ENCODE measurements around the gene LNX2. TPM values are rescaled to one million over a fixed set of nuclear protein-coding genes. Genes with fewer than 3 reads are reported as not detected.

LNX2 gene
- total RNA-seq, result 1 to 10 TPM; 5.8 to 6.4 TPM

GRCh38 chr13:27620377-27621115, at the start of gene LNX2:
TSS of gene LNX2 (minus strand) at chr13:27620529. CDS start at chr13:27581703, 38,826 bp downstream.
- no peaks in the 10 kb centered on the region for H3K9me3 Mint-ChIP-seq
- intact Hi-C loops (cut with micrococcal nuclease), result loop anchor here (1.0 to 10.0 kb wide), 10 partner anchors 43 to 1398 kb away; partner anchors contain the start of genes GSX1, MTIF3, PAN3 and POMP
- CTCF ChIA-PET, result interaction anchor here (0.7 to 1.8 kb wide), 5 partner anchors 11 to 258 kb away, joined by 3 to 5 read pairs (median 3); no protein-coding TSS in a partner anchor
- peaks cover 52% of the 10 kb centered on the region for H3K4me1 Mint-ChIP-seq (ENCODE audit: low read depth)
- no peaks in the 10 kb centered on the region for H3K27me3 Mint-ChIP-seq (ENCODE audit: low read depth)
- peak; percentile 97 for DNase-seq
- peak within 1 kb of the TSS; percentile 87 for H3K4me3 Mint-ChIP-seq
- H3K36me3 Mint-ChIP-seq (ENCODE audit: low read depth), result peaks cover 29% of the 10 kb centered on the region
- peak within 1 kb of the TSS; percentile 89 for H3K27ac Mint-ChIP-seq

DNA sequence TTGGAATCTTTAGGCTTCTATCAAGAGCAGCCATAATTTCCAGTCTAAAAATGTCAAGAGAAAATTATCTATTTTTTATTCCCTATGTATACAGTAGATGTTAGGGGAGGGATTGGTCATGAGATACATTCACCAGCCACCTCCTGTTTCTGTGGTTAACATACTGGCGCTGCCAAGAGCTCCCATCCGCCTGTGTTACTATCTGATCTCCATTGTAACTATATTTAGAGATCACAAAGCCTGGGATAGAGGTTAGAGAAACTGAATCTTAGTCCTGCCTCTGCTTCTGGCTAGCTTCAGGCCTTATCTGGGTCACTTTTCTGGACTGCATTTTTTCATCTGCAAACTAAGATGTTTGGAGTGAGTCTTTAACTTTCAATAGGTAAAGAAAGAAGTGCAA, 47.6 kb upstream of the LNX2 start:
- peaks cover 8% of the 10 kb centered on the region for H3K36me3 Mint-ChIP-seq (ENCODE audit: low read depth)
- intact Hi-C loops (cut with micrococcal nuclease), result no loop called here
- no peak overlapping the region for H3K4me3 Mint-ChIP-seq
- H3K27me3 Mint-ChIP-seq (ENCODE audit: low read depth), result no peaks in the 10 kb centered on the region
- DNase-seq, result no peak
- no peak overlapping the region for H3K27ac Mint-ChIP-seq
- H3K4me1 Mint-ChIP-seq (ENCODE audit: low read depth), result no peaks in the 10 kb centered on the region
- CTCF ChIA-PET, result interaction anchor here (0.6 to 1.4 kb wide), 2 partner anchors 163 to 294 kb away, joined by 3 read pairs; no protein-coding TSS in a partner anchor
- peaks cover 1% of the 10 kb centered on the region for H3K9me3 Mint-ChIP-seq

GRCh38 chr13:27666951-27667350, 46.6 kb upstream of the LNX2 start:
- DNase-seq, result no peak
- Mint-ChIP-seq H3K4me3 (no peak overlapping the region), H3K27me3 (ENCODE audit: low read depth) (no peaks in the 10 kb centered on the region), H3K9me3 (no peaks in the 10 kb centered on the region), H3K36me3 (ENCODE audit: low read depth) (peaks cover 11% of the 10 kb centered on the region), H3K27ac (no peak overlapping the region), H3K4me1 (ENCODE audit: low read depth) (peaks cover 2% of the 10 kb centered on the region)
- intact Hi-C loops (cut with micrococcal nuclease), result no loop called here
- CTCF ChIA-PET, result no interaction called here

GRCh38 chr13:27665761-27666160, 45.4 kb upstream of the LNX2 start:
- CTCF ChIA-PET, result no interaction called here
- Mint-ChIP-seq H3K4me1 (ENCODE audit: low read depth) (peaks cover 5% of the 10 kb centered on the region), H3K36me3 (ENCODE audit: low read depth) (peaks cover 11% of the 10 kb centered on the region), H3K27ac (no peak overlapping the region), H3K27me3 (ENCODE audit: low read depth) (no peaks in the 10 kb centered on the region), H3K9me3 (no peaks in the 10 kb centered on the region), H3K4me3 (no peak overlapping the region)
- DNase-seq, result no peak
- intact Hi-C loops (cut with micrococcal nuclease), result no loop called here

DNA sequence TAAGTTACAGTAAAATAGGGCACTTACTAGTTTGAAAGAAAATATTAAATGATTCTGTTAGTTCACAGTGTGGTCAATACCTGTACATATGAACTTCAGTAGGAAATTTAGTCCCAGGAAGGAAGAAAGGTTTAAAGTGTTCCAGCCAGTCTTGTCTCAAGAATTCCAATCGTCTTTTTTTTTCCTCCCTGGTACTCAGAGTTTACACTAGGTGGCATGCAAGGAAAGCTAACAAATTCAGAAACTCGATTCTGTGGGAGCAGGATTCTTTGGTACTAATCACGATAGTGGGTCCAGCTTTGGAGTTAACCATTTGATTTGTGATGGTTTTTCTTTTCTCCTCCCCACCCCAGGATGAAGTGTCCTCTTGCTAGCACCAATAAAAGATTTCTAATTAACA, 45.0 kb upstream of the LNX2 start:
- Mint-ChIP-seq H3K9me3 (no peaks in the 10 kb centered on the region), H3K4me1 (ENCODE audit: low read depth) (peaks cover 7% of the 10 kb centered on the region), H3K27ac (no peak overlapping the region), H3K4me3 (no peak overlapping the region), H3K36me3 (ENCODE audit: low read depth) (peaks cover 13% of the 10 kb centered on the region), H3K27me3 (ENCODE audit: low read depth) (no peaks in the 10 kb centered on the region)
- no peak for DNase-seq
- intact Hi-C loops (cut with micrococcal nuclease), result no loop called here
- CTCF ChIA-PET, result no interaction called here

GRCh38 chr13:27663947-27664346, 43.6 kb upstream of the LNX2 start:
- intact Hi-C loops (cut with micrococcal nuclease), result no loop called here
- H3K4me3 Mint-ChIP-seq, result no peak overlapping the region
- H3K4me1 Mint-ChIP-seq (ENCODE audit: low read depth), result peaks cover 7% of the 10 kb centered on the region
- no peaks in the 10 kb centered on the region for H3K9me3 Mint-ChIP-seq
- CTCF ChIA-PET, result interaction anchor here (1.4 kb wide), 1 partner anchor 10 kb away, joined by 3 read pairs; no protein-coding TSS in a partner anchor
- peaks cover 13% of the 10 kb centered on the region for H3K36me3 Mint-ChIP-seq (ENCODE audit: low read depth)
- H3K27me3 Mint-ChIP-seq (ENCODE audit: low read depth), result no peaks in the 10 kb centered on the region
- DNase-seq, result no peak
- no peak overlapping the region for H3K27ac Mint-ChIP-seq

DNA sequence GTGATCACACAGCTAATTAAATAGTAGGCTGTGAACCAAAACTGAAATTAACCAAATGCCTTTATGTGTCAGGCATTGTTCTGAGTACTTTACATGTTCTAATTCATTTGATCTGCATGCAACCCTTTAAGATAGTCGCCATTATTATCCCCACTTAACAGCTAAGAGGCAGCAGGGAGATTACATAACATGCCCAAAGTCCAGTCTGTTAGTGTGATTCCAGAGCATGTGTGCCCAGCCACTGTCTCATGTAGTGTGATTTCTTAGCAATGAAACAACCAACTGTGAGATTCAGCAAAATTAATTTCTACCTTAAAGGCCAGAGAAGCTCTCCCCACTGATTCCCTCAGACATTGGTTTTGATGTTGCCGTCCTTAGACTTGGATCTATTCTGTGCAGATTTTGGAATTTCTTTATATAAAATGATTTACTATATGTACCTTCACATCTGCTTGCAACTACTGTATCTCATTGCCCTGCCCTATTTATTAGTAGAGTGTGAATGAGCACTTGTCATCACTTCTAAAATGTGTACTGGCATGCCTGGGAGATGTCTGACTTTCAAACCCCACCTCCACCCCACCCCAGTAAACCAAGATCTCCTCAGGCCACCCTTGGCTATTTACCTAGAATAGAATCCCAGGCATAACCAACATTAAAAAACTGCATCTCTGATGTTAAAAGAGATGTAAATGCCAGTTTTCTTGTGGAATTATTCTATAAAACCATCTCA, 42.6 kb upstream of the LNX2 start:
- Mint-ChIP-seq H3K4me3 (no peak overlapping the region), H3K4me1 (ENCODE audit: low read depth) (peaks cover 7% of the 10 kb centered on the region), H3K27ac (no peak overlapping the region), H3K36me3 (ENCODE audit: low read depth) (peaks cover 13% of the 10 kb centered on the region), H3K27me3 (ENCODE audit: low read depth) (no peaks in the 10 kb centered on the region), H3K9me3 (no peaks in the 10 kb centered on the region)
- no peak for DNase-seq
- CTCF ChIA-PET, result interaction anchor here (1.4 kb wide), 2 partner anchors 11 to 30 kb away, joined by 3 to 4 read pairs; no protein-coding TSS in a partner anchor
- intact Hi-C loops (cut with micrococcal nuclease), result no loop called here

DNA sequence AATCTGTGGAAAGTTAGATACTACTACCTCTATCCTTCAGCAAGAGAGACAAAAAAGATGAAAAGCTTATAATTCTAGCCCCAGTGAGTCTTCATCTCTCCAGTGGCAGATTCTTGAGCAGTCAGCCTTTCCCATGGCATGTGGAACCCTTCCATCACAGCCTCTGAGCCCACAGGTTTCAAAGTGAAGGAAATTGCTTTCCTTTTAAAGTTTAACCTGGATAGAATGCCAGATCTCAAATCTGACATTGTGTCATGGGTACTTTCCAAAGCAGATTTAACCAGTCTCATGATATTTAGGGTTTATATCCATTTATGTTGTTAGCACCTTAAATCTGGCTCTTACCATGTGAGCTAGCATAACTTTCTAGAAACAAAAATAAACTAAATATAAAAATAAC, 40.7 kb upstream of the LNX2 start:
- no peak overlapping the region for H3K4me3 Mint-ChIP-seq
- H3K27me3 Mint-ChIP-seq (ENCODE audit: low read depth), result no peaks in the 10 kb centered on the region
- no peaks in the 10 kb centered on the region for H3K9me3 Mint-ChIP-seq
- CTCF ChIA-PET, result interaction anchor here (1.4 kb wide), 1 partner anchor 28 kb away, joined by 4 read pairs; no protein-coding TSS in a partner anchor
- H3K36me3 Mint-ChIP-seq (ENCODE audit: low read depth), result peaks cover 14% of the 10 kb centered on the region
- intact Hi-C loops (cut with micrococcal nuclease), result no loop called here
- no peak for DNase-seq
- H3K27ac Mint-ChIP-seq, result no peak overlapping the region
- H3K4me1 Mint-ChIP-seq (ENCODE audit: low read depth), result peaks cover 7% of the 10 kb centered on the region

- Mint-ChIP-seq H3K27me3 (ENCODE audit: low read depth) (no peaks in the 10 kb centered on the region), H3K4me3 (no peak overlapping the region), H3K4me1 (ENCODE audit: low read depth) (peaks cover 7% of the 10 kb centered on the region), H3K36me3 (ENCODE audit: low read depth) (peaks cover 12% of the 10 kb centered on the region), H3K27ac (no peak overlapping the region), H3K9me3 (no peaks in the 10 kb centered on the region)
- CTCF ChIA-PET, result interaction anchor here (0.7 kb wide), 1 partner anchor 118 kb away, joined by 3 read pairs; no protein-coding TSS in a partner anchor
- intact Hi-C loops (cut with micrococcal nuclease), result no loop called here
- no peak for DNase-seq
Measured at GRCh38 chr13:27660511-27660910, 40.2 kb upstream of the LNX2 start.

DNA sequence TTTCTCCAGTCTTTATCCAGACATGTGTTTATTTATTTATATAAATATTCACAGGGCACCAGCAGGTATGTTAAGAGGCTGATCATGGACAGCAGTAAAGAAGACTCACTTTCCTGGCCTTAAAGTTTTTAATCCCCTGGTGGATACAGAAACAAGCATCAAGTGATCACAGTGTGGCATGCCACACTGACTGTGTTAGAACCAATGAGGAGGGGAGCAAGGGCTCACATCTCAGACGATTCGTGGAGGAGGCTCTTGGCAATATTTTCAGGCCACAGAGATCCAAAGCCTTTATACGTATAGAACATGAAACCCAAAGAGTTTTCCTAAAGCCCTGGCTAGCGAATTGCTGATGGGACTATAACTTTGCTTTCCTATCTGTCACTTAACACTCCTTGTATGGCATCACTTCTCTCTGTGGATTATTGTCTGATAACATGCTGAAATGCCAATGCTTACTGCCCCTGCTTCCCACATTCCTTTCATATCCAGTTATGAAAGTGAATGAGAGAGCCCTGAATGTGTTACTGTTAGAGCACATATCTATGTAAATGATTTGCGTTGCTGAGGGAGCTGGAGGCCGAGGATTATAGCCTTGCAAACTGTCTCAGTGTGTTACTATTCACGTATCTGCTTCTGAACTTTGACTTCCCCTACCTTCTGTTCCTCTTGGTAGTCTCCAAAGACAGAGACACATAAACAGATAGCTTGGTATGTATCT, 39.0 kb upstream of the LNX2 start:
- CTCF ChIA-PET, result no interaction called here
- Mint-ChIP-seq H3K36me3 (ENCODE audit: low read depth) (peaks cover 9% of the 10 kb centered on the region), H3K27me3 (ENCODE audit: low read depth) (no peaks in the 10 kb centered on the region), H3K4me1 (ENCODE audit: low read depth) (peaks cover 7% of the 10 kb centered on the region), H3K9me3 (no peaks in the 10 kb centered on the region), H3K27ac (no peak overlapping the region), H3K4me3 (no peak overlapping the region)
- DNase-seq, result no peak
- intact Hi-C loops (cut with micrococcal nuclease), result no loop called here

- no peak for DNase-seq
- Mint-ChIP-seq H3K4me1 (ENCODE audit: low read depth) (peaks cover 7% of the 10 kb centered on the region), H3K27ac (no peak overlapping the region), H3K27me3 (ENCODE audit: low read depth) (no peaks in the 10 kb centered on the region), H3K36me3 (ENCODE audit: low read depth) (peaks cover 9% of the 10 kb centered on the region), H3K9me3 (no peaks in the 10 kb centered on the region), H3K4me3 (no peak overlapping the region)
- intact Hi-C loops (cut with micrococcal nuclease), result no loop called here
- CTCF ChIA-PET, result no interaction called here
Measured at GRCh38 chr13:27658546-27658945, 38.2 kb upstream of the LNX2 start.

- Mint-ChIP-seq H3K9me3 (no peaks in the 10 kb centered on the region), H3K36me3 (ENCODE audit: low read depth) (peaks cover 14% of the 10 kb centered on the region), H3K4me3 (no peak overlapping the region), H3K27ac (no peak overlapping the region), H3K4me1 (ENCODE audit: low read depth) (peaks cover 5% of the 10 kb centered on the region), H3K27me3 (ENCODE audit: low read depth) (no peaks in the 10 kb centered on the region)
- intact Hi-C loops (cut with micrococcal nuclease), result no loop called here
- CTCF ChIA-PET, result no interaction called here
- DNase-seq, result no peak
Measured at GRCh38 chr13:27657724-27658123, 37.4 kb upstream of the LNX2 start.
